ENCODE measurements around the gene DDX1. TPM values are rescaled to one million over a fixed set of nuclear protein-coding genes. Genes with fewer than 3 reads are reported as not detected.
"Not testable (repeated sequence)": the region's sequence is repeated elsewhere in the genome, so short reads cannot be mapped to it uniquely, and the experiment has no call there.

Gene DDX1
- total RNA-seq, 3 donors from 2014 or later = 57.4 to 72.6 (median 71.0) TPM

DNA sequence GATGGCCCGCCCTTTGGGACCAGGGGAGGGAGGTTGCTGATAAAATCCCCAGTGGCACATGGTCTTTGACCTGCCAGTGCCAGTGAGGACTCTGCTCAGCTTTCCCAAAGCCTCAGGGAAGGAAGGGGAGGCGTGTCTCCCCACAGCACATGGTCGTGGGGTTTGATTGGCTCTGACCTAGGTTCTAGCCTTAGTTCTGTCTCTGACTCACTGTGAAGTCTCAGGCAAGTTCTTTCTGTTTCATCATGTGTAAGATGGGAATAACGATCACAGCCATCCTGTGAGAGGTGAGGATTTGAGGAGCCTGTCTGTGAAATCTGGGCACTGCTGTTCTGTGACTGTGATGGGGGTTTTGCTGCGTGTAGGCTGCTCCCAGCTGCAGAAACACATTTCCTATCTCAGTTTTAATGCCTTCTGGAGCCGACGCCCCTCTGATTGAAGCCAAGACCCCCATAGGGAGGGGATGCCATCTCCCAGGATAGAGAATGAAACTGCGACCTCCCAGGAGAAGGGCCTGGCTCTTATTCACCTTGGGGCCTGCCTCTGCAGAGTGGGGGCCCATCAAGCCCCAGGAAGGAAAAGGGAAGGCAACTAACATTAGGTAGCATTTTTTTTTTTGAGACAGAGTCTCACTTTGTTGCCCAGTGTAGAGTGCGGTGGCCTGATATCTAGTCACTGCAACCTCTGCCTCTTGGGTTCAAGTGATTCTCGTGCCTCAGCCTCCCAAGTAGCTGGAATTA, 84.0 kb downstream of the DDX1 start:
- intact Hi-C loops (cut with DNase I; ENCODE audit: low total_unique reads) = no loop called here
- TF ChIP-seq POLR2AphosphoS5 (IDR thresholded peaks at IDR 0.05) (no peak), POLR2A (IDR thresholded peaks at IDR 0.05) (no peak)
- TF ChIP-seq, protein P1, sequence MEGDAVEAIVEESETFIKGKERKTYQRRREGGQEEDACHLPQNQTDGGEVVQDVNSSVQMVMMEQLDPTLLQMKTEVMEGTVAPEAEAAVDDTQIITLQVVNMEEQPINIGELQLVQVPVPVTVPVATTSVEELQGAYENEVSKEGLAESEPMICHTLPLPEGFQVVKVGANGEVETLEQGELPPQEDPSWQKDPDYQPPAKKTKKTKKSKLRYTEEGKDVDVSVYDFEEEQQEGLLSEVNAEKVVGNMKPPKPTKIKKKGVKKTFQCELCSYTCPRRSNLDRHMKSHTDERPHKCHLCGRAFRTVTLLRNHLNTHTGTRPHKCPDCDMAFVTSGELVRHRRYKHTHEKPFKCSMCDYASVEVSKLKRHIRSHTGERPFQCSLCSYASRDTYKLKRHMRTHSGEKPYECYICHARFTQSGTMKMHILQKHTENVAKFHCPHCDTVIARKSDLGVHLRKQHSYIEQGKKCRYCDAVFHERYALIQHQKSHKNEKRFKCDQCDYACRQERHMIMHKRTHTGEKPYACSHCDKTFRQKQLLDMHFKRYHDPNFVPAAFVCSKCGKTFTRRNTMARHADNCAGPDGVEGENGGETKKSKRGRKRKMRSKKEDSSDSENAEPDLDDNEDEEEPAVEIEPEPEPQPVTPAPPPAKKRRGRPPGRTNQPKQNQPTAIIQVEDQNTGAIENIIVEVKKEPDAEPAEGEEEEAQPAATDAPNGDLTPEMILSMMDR (IDR thresholded peaks at IDR 0.05) = no peak
- no peaks in the 10 kb centered on the region for H3K27me3 ChIP-seq

DNA sequence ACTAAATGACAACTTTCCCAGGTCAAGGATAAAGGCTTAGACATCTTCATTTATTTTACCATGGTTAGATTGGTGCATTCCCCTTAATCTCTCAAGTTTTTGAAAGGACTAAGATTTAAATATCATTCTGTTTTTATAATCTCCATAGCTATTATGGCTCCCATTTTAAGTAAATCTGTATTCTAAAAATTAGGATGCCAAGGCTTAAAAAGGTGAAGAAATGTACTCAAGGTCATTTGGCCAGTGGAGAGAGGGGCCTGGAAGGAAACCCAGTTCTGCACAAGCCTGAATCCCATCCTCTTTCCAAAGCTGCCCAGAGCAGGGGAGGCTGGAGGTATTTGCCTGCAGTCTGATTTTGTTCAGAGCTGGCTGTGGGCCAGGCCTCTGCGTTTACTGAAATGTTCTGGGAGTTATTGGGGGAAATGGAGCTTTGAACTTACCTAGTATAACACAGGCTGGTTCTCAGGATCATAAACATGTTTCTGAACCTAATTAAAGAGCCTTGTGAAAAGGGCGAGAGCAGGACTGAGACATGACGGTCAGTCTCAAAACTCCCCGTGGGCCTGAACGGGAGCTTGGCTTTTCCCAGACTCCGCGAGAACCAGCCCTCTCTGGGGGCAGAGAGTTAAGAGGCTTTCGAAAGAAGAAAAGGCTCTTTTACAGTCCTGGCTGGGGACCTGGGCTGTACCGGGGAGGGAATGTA, 85.6 kb downstream of the DDX1 start:
- TF ChIP-seq POLR2AphosphoS5 (IDR thresholded peaks at IDR 0.05) = no peak
- TF ChIP-seq POLR2A (IDR thresholded peaks at IDR 0.05) = no peak
- TF ChIP-seq, protein P1 (IDR thresholded peaks at IDR 0.05) = no peak
- Histone ChIP-seq H3K27me3 (no peaks in the 10 kb centered on the region), H3K27ac (peak overlapping the region in 1 of 2 donors; percentile 38), H3K9me3 (no peaks in the 10 kb centered on the region), H3K4me3 (peak overlapping the region in 1 of 3 donors; percentile 28), H3K36me3 (no peaks in the 10 kb centered on the region), H3K4me1 (no peaks in the 10 kb centered on the region)
- intact Hi-C loops (cut with DNase I; ENCODE audit: low total_unique reads) = no loop called here
- DNase-seq (ENCODE audit: low spot score in 2 of 2) = no peak

More for the DNA sequence above, 84.0 kb downstream of the DDX1 start:
- Histone ChIP-seq H3K36me3 (no peaks in the 10 kb centered on the region), H3K27ac (no peak overlapping the region), H3K4me3 (no peak overlapping the region), H3K9me3 (no peaks in the 10 kb centered on the region), H3K4me1 (no peaks in the 10 kb centered on the region)
- no peak for DNase-seq (ENCODE audit: low spot score in 2 of 2)

DNA sequence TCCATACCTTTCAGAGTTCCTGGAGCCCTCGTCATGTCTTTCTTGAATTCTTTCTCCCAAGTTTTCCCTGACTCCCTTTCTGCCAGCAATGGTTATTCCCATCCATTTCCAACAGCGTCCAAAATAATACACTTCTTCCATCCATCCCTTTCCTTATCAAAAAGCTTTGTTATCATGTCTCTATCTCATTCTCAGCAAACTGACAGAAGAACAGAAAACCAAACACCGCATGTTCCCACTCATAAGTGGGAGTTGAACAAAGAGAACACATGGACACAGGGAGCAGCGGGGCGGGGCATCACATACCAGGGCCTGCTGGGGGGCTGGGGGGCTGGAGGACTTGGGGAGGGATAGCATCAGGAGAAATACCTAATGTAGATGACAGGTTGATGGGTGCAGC, 86.7 kb downstream of the DDX1 start:
- intact Hi-C loops (cut with DNase I; ENCODE audit: low total_unique reads) = no loop called here
- no peaks in the 10 kb centered on the region for H3K4me1 ChIP-seq
- no peak overlapping the region for H3K4me3 ChIP-seq
- no peak for TF ChIP-seq POLR2AphosphoS5 (IDR thresholded peaks at IDR 0.05)
- TF ChIP-seq POLR2A (IDR thresholded peaks at IDR 0.05) = no peak
- TF ChIP-seq, protein P1 (IDR thresholded peaks at IDR 0.05) = no peak
- no peaks in the 10 kb centered on the region for H3K9me3 ChIP-seq
- no peak for DNase-seq (ENCODE audit: low spot score in 2 of 2)
- H3K27me3 ChIP-seq = no peaks in the 10 kb centered on the region
- no peaks in the 10 kb centered on the region for H3K36me3 ChIP-seq
- H3K27ac ChIP-seq = no peak overlapping the region

DNA sequence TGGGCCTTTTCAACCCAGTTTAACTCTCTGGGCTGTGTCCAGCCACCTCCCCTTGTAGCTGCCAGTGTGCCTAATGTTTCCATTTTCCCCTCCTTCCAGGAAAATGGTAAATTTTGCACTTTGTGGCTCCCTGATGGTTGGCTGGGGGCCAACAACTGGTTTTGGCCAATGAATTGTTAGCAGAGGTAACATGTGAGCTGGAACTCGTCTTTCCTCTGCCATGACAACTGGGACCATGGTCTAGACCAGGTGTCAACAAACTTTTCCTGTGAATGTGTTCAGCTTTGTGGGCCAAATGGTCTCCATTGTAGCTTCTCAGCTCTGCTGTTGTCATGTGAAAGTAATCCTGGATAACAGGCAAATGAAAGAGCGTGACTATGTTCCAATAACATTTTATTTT, 87.2 kb downstream of the DDX1 start:
- H3K9me3 ChIP-seq = no peaks in the 10 kb centered on the region
- intact Hi-C loops (cut with DNase I; ENCODE audit: low total_unique reads) = no loop called here
- H3K4me3 ChIP-seq = no peak overlapping the region
- TF ChIP-seq POLR2AphosphoS5 (IDR thresholded peaks at IDR 0.05) (no peak), POLR2A (IDR thresholded peaks at IDR 0.05) (no peak)
- TF ChIP-seq, protein P1 (IDR thresholded peaks at IDR 0.05) = no peak
- DNase-seq (ENCODE audit: low spot score in 2 of 2) = no peak
- no peaks in the 10 kb centered on the region for H3K27me3 ChIP-seq
- H3K27ac ChIP-seq = no peak overlapping the region
- H3K4me1 ChIP-seq = no peaks in the 10 kb centered on the region
- H3K36me3 ChIP-seq = no peaks in the 10 kb centered on the region

DNA sequence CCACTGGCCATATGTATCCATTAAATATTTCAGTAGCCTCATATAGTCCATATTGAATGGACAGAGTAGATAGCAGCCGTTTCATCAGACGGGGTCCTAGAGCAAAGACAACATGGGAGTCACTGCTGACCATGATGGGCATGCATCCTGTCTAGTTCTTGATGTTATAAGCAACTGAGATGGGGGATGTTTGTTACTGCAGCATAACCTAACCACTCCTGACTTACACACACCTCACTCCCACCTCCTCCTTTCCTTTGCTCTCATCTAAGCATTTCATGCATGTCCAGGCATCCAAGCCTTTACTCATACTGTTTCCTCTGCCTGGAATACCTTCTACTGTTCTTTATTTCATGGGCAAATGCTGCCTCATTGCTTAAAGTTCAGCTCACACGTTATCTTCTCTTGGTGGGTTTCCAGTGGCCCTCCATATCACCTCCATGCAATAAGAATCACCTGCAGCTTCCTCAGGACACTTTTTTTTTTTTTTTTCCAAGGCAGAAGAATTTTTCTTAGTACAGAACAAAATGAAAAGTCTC, 87.8 kb downstream of the DDX1 start:
- Histone ChIP-seq H3K27me3 (no peaks in the 10 kb centered on the region), H3K36me3 (no peaks in the 10 kb centered on the region), H3K27ac (no peak overlapping the region), H3K4me3 (no peak overlapping the region), H3K4me1 (no peaks in the 10 kb centered on the region), H3K9me3 (no peaks in the 10 kb centered on the region)
- no peak for DNase-seq (ENCODE audit: low spot score in 2 of 2)
- intact Hi-C loops (cut with DNase I; ENCODE audit: low total_unique reads) = no loop called here
- TF ChIP-seq POLR2AphosphoS5 (IDR thresholded peaks at IDR 0.05) (no peak), POLR2A (IDR thresholded peaks at IDR 0.05) (no peak)
- TF ChIP-seq, protein P1 (IDR thresholded peaks at IDR 0.05) = no peak

GRCh38 chr2:15680132-15680531, 88.5 kb downstream of the DDX1 start:
- H3K27me3 ChIP-seq; H3K4me1 ChIP-seq; DNase-seq (ENCODE audit: low spot score in 2 of 2); H3K36me3 ChIP-seq; H3K27ac ChIP-seq; H3K9me3 ChIP-seq; H3K4me3 ChIP-seq; intact Hi-C loops (cut with DNase I; ENCODE audit: low total_unique reads): not testable (repeated sequence)

Measured in breast epithelium (tissue), 4 donors.